GM12872 (cell line): ENCODE measurements around the gene FGF19.

Experiments
- TF ChIP-seq, protein P1 (sequence below): IDR thresholded peaks from 3 replicates; pipeline ENCODE4 v1.5.1; 2011; ENCODE audit warnings: low read depth, mild to moderate bottlenecking, low read length, moderate library complexity; ENCODE audit not compliant: insufficient read depth

FGF19 gene

DNA sequence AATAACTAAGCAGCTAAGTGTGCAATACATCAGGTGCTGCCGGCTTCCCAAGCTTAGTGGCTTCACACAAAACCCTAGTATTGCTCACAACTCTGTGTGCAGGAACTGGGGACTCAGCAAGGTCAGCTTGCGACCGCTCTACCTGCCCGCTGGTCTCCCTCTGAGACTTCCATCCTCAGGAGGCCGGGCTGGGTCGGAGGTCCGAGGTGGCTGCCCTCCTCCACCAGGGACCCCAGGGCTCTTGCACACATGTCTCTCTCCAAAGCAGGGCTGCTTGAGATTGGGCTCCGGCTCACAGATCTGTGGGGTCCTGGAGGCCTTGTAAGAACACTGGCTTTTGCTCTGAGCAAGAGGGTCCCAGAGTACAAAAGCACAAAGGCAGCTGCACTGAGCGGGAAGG, 25.4 kb upstream of the FGF19 start:
- TF ChIP-seq, protein P1, sequence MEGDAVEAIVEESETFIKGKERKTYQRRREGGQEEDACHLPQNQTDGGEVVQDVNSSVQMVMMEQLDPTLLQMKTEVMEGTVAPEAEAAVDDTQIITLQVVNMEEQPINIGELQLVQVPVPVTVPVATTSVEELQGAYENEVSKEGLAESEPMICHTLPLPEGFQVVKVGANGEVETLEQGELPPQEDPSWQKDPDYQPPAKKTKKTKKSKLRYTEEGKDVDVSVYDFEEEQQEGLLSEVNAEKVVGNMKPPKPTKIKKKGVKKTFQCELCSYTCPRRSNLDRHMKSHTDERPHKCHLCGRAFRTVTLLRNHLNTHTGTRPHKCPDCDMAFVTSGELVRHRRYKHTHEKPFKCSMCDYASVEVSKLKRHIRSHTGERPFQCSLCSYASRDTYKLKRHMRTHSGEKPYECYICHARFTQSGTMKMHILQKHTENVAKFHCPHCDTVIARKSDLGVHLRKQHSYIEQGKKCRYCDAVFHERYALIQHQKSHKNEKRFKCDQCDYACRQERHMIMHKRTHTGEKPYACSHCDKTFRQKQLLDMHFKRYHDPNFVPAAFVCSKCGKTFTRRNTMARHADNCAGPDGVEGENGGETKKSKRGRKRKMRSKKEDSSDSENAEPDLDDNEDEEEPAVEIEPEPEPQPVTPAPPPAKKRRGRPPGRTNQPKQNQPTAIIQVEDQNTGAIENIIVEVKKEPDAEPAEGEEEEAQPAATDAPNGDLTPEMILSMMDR = no peak

DNA sequence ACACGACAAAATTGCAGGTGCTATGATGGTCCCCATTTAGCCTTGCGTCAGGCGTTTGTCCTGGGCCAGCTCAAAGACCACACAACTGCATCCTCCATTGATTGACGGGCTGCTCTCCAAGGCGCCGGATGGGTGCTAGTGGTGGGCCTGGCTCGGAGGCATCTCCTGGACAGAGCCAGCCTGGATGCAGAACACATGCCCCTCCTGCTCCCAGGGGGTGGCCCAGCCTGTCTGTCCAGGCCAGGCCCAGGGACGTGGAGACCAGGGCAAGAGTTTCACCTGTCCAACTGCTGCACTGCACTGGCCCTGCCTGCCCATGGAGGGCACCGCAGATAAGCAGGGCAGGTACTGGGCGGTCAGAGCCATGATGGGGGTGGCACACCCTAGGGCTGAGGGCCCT, 23.4 kb upstream of the FGF19 start:
- TF ChIP-seq, protein P1 = no peak

DNA sequence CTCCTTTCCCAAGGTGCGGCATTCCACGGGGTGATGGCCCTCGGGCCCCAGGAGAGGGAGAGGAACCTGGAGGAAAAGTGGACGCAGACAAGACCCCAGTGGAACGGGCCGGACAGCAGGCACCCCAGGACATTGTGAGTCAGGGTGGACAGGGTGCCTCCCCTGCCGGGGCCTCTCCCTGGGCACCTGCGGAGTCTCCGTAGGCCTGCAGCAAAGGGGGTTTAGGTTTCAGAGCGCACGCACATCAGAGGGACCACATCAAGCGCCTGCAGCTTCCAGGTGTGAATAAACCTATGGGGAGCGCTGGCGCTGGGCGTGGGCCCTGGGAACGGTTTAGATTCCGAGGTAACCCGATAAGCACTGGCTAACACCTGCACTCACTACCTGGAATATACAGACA, 22.7 kb upstream of the FGF19 start:
- TF ChIP-seq, protein P1 = no peak

DNA sequence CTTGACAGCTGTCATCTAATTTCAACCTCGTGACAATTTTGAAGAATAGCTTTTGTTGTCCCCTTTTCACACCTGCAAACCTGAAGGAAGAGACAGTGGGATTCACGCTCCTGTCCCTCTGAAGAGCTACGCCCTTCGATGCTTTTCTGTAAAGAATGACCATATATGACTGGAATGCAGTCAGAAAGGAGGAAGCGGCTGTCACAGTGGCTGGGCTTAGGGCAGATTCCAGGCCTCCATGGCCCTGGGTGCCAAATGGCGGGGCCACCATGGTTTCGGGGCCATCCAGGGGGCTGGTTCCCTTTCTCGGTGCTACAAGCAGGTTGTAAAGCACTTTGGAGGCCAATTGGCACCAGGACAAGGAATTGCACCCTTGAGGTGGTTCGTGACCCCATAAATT, 22.2 kb upstream of the FGF19 start:
- TF ChIP-seq, protein P1 = no peak

DNA sequence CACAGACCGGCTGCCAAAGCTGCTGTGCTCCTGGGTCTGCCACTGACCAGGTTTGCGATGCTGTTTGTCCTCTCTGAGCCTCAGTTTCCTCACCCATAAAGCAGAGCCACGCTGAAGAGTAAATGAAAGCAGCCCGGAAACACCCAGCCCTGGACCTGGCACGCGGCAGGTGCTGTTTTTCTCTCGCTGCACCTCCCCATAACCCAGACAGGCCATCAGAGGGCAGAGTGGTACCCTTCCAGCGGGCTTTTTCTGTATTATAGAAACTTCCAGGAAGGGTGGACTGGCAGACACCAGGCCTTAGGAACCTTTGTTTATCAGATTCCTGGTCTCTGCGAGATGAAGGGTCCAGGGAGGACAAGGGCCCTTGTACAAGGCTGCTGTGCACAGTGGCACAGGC, 17.9 kb upstream of the FGF19 start:
- TF ChIP-seq, protein P1 = 0 out of 3 replicates have a peak, but pooled peaks have one; percentile 27

DNA sequence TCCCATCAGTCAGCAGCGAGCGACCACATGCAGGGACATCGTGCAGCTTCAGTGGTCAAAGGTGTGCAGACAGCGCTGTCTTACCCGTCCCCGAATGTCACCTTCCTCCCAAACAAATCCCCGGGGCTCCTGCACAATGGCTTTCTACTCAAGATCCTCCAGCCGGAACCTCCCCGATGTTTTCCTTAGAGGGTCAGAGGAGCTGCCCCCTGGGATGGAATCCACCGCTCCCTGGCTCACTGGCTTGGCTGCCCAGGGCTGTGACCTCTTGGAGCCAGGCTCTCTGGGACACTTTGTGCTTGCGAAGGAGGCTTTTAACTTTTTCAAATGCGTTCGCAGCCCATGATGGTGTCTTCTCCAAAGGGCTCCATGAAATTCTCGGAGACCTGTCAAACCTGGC, 17.3 kb upstream of the FGF19 start:
- TF ChIP-seq, protein P1 = no peak

DNA sequence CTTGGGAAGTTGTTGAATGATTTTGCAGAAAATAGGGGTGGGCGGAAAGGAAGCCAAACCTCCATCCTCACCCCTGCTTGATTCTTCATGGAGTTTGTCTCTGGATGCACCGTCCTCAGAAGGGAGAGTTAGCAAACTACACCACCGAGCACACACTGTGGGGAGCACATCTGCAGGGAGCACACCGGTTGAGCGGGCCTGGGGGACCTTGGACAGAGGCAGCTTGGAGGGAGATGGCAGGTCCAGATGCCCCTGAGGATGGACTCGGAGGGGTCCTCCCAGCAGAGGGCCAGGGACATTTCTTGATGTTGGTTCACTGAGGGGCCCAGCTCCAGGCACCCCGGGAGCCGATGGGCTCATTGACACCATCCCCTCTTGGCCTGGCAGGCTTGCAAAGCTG, 15.1 kb upstream of the FGF19 start:
- TF ChIP-seq, protein P1 = no peak

DNA sequence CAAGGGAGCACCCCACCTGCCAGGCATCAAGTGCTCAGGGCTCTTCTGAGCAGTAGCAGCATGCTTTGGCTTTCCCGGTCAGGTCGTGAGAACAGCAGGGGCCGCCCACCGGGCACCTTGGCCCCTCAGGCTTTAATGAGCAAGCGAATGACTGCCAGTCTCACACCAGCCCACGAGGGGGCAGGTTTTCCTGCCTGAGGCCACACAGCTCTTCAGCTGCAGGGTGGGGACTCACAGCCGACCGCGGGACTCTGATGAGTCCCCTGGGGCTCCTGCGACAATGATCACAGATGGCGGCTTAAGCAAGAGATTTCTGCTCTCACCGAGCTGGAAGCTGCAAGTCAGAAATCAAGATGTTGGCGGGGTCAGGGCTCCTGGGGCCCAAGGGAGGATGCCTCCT, 14.3 kb upstream of the FGF19 start:
- TF ChIP-seq, protein P1 = peak; percentile 64
